ENCODE data around the gene STYXL2. TPM values are rescaled to one million over a fixed set of nuclear protein-coding genes. Genes with fewer than 3 reads are reported as not detected.

Gene STYXL2
- total RNA-seq, 1 donor from 2014 or later = 0.06 TPM

- no peaks in the 10 kb centered on the region for H4K20me1 ChIP-seq (ENCODE audit: low read depth)
- H3K9ac ChIP-seq = no peak overlapping the region
- no peaks in the 10 kb centered on the region for H3K9me3 ChIP-seq (ENCODE audit: low read depth)
- peaks cover 3% of the 10 kb centered on the region for H3K36me3 Mint-ChIP-seq
- no peaks in the 10 kb centered on the region for H3K79me2 ChIP-seq (ENCODE audit: low read depth)
- H3K4me1 Mint-ChIP-seq = peaks cover 16% of the 10 kb centered on the region
- TF ChIP-seq EZH2phosphoT487 (IDR thresholded peaks at IDR 0.05) = no peak
- no peak for TF ChIP-seq EZH2 (IDR thresholded peaks at IDR 0.05)
- TF ChIP-seq CTCF (IDR thresholded peaks at IDR 0.05) = no peak
- no peak for DNase-seq (ENCODE audit: low spot score)
- no peaks in the 10 kb centered on the region for H3K4me1 ChIP-seq
- no peak overlapping the region for H3K27ac Mint-ChIP-seq
- H3K27me3 Mint-ChIP-seq (ENCODE audit: insufficient read depth, low read depth) = peaks cover 2% of the 10 kb centered on the region
- H3K27ac ChIP-seq = no peak overlapping the region
- H3K36me3 ChIP-seq = no peaks in the 10 kb centered on the region
- no peak overlapping the region for H3K4me3 ChIP-seq
- H3K4me3 Mint-ChIP-seq = no peak overlapping the region
- H3K9me3 Mint-ChIP-seq = no peaks in the 10 kb centered on the region
- peaks cover 8% of the 10 kb centered on the region for H3F3A ChIP-seq (ENCODE audit: low read depth)
- no peaks in the 10 kb centered on the region for H3K27me3 ChIP-seq
- no peak overlapping the region for H2AFZ ChIP-seq (replicated peaks)
- H3K4me2 ChIP-seq = no peak overlapping the region
Measured at GRCh38 chr1:167054531-167054930, 39.3 kb upstream of the STYXL2 start.

- no peak overlapping the region for H3K4me3 Mint-ChIP-seq
- H3K79me2 ChIP-seq (ENCODE audit: low read depth) = no peaks in the 10 kb centered on the region
- H3K9me3 ChIP-seq (ENCODE audit: low read depth) = no peaks in the 10 kb centered on the region
- H3K9ac ChIP-seq = no peak overlapping the region
- peaks cover 3% of the 10 kb centered on the region for H3K36me3 Mint-ChIP-seq
- no peaks in the 10 kb centered on the region for H4K20me1 ChIP-seq (ENCODE audit: low read depth)
- no peaks in the 10 kb centered on the region for H3K9me3 Mint-ChIP-seq
- no peak overlapping the region for H3K27ac Mint-ChIP-seq
- no peak overlapping the region for H3K4me2 ChIP-seq
- no peaks in the 10 kb centered on the region for H3K27me3 ChIP-seq
- no peak for DNase-seq (ENCODE audit: low spot score)
- no peak overlapping the region for H2AFZ ChIP-seq (replicated peaks)
- H3K36me3 ChIP-seq = no peaks in the 10 kb centered on the region
- no peaks in the 10 kb centered on the region for H3K4me1 ChIP-seq
- TF ChIP-seq EZH2phosphoT487 (IDR thresholded peaks at IDR 0.05) (no peak), CTCF (IDR thresholded peaks at IDR 0.05) (no peak), EZH2 (IDR thresholded peaks at IDR 0.05) (no peak)
- H3K4me1 Mint-ChIP-seq = peaks cover 18% of the 10 kb centered on the region
- H3K27ac ChIP-seq = no peak overlapping the region
- H3K4me3 ChIP-seq = no peak overlapping the region
- peaks cover 8% of the 10 kb centered on the region for H3F3A ChIP-seq (ENCODE audit: low read depth)
- H3K27me3 Mint-ChIP-seq (ENCODE audit: insufficient read depth, low read depth) = peaks cover 2% of the 10 kb centered on the region
Measured at GRCh38 chr1:167054946-167055630, 38.8 kb upstream of the STYXL2 start.

DNA sequence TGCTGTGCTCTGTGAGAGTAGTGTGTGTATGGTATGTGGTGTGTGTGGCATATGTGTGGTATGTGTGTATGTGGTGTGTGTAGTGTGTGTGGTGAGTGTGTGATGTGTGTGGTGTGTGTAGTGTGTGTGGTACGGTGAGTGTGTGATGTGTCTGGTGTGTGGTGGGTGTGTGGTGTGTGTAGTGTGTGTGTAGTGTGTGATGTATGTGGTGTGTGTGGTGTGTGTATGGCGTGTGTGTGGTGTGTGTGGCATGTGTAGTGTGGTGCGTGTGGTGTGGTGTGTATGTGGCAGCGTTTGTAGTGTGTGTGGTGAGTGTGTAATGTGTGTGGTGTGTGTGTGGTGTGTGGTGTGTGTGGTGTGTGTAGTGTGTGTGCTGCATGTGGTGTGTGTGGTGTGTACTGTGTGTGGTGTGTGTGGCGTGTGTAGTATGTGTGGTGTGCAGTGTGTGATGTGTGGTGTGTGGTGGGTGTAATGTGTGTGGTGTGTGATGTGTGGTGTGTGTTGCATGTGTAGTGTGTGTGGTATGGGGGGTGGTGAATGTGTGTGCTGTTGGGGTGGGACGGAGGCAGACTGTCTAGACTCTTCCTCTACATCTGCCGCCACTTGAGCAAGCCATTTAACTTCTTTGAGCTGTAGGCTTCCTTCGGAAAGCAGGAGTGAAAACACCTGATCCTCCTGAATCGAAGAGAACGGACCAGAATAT lies 37.2 kb upstream of the STYXL2 start:
- Histone ChIP-seq H3K27me3 (no peaks in the 10 kb centered on the region), H3K4me3 (no peak overlapping the region), H3K9me3 (ENCODE audit: low read depth) (no peaks in the 10 kb centered on the region), H3K9ac (no peak overlapping the region), H4K20me1 (ENCODE audit: low read depth) (no peaks in the 10 kb centered on the region), H3K4me2 (no peak overlapping the region), H3F3A (ENCODE audit: low read depth) (peaks cover 8% of the 10 kb centered on the region), H3K36me3 (no peaks in the 10 kb centered on the region), H3K27ac (no peak overlapping the region), H3K4me1 (no peaks in the 10 kb centered on the region), H3K79me2 (ENCODE audit: low read depth) (no peaks in the 10 kb centered on the region), H2AFZ (replicated peaks) (no peak overlapping the region)
- Mint-ChIP-seq H3K9me3 (no peaks in the 10 kb centered on the region), H3K36me3 (peaks cover 3% of the 10 kb centered on the region), H3K4me1 (peaks cover 18% of the 10 kb centered on the region), H3K4me3 (no peak overlapping the region), H3K27ac (no peak overlapping the region), H3K27me3 (ENCODE audit: insufficient read depth, low read depth) (peaks cover 2% of the 10 kb centered on the region)
- no peak for TF ChIP-seq CTCF (IDR thresholded peaks at IDR 0.05)
- DNase-seq (ENCODE audit: low spot score) = peak; percentile 49
